Epithelial cell of esophagus (primary cell): ENCODE measurements around the gene ACOT7.

Source experiments
- DNase-seq: peaks from one replicate; pipeline ENCODE4 v3.0.0; 2010; ENCODE audit warnings: low read depth
- H3K4me3 ChIP-seq: 2 replicates; pipeline ENCODE4 v1.5.1; 2011; ENCODE audit warnings: mild to moderate bottlenecking, low read length, control low read depth
- CTCF ChIP-seq: IDR thresholded peaks from 2 replicates; pipeline ENCODE4 v1.5.1; 2011; ENCODE audit warnings: low read depth, mild to moderate bottlenecking, low read length, control low read depth, inconsistent platforms; ENCODE audit not compliant: insufficient read depth; ENCODE audit errors: missing control alignments

ACOT7 gene

DNA sequence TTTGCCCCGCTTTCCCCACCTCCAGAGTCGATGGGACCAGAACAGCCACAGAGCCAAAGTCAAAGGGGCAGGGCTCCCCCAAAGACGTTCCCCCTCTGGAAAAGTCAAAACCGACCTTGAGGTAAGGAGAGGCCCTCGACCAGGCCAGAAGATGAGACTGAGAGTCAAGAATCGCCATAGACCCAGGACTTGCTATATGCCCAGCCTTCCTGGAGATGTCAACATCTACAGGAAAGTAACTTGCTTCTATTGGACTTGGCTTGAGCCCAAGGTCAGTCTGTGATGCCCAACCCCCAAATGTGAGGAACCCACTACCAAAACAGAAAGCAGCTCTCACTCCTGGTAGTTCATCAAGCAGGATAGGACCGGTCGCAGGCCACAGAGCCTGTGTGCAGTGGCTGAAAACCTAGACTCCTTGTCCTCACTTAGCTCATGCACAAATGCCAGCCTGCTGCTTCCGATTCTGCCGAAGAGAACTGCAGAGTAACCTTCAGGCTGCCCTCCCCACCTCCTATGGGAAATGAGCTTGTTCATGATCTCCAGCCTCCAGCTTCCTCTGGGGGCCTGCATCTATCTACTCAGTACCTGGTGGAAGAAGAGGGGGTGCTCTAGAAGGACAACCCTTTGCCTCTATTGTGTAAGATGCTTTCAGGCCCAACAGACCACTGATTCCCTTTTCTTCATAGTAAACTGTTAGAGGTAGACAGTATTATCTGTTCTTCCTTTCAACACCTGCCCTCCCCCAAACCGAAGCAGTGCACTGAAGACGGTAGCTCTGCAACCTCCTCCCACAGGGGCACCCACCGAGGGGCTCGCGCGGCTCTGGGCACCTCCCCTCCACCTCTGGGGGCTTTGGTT lies 1.4 kb downstream of the ACOT7 start:
- peak; percentile 22 for DNase-seq
- H3K4me3 ChIP-seq = peak overlapping the region; percentile 49
- TF ChIP-seq CTCF = no peak

DNA sequence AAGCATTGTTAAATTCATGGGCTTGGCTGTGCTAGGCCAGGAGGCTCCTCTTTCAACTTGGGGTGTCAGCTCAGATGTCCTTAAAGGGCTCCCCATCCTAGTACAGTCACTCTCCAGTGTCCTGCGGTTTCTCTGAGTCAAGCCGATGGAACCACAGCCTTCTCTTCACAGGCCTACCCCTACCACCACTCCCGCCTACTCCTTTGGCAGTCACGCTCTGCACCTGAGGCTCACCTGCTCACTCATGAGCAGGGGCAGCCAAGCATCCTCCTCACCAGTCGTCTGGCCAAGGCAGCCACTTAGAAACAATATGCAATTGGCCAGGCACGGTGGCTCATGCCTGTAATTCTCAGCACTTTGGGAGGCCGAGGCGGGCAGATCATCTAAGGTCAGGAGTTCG lies 3.6 kb downstream of the ACOT7 start:
- no peak for TF ChIP-seq CTCF
- H3K4me3 ChIP-seq = no peak overlapping the region
- DNase-seq = peak; percentile 56

GRCh38 chr1:6386371-6386949 lies 7.1 kb downstream of the ACOT7 start:
- no peak for TF ChIP-seq CTCF
- peak; percentile 60 for DNase-seq
- H3K4me3 ChIP-seq = peak overlapping the region; percentile 41

DNA sequence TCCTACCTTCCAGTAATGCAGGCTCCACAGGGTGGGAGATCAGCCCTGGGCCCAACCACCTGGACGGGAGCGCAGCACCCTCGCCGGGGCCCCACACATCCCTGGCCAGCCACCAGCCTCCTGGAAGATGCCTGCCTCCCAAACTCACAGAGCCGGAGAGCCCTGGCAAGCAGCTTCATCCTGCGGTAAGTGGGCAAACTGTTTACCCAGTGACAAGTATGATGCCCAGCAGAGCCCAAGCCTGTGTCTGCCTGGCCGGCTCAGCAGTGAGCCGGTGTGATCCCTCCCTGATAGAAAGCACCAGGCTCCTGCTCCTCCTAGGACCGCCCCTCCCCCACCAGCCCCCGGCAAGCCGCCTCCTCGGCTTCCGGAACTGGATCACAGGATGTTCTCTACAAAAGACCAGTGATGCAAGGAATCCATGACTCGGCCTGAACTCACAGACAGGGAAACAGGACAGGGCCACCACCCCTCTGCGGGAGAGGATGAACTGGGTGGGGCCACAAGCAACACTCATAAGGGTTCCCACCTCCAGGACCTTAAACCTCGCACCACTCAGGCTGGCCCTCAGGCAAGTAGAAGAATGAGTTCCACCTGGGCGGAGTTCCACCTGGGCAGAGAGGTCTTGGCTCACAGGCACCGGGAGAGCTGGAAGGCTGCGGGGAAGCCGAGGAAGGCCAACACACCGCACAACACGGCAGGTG lies 7.9 kb downstream of the ACOT7 start:
- peak; percentile 97 for DNase-seq
- H3K4me3 ChIP-seq = peak overlapping the region; percentile 41
- no peak for TF ChIP-seq CTCF

- peak overlapping the region; percentile 41 for H3K4me3 ChIP-seq
- DNase-seq = peak; percentile 23
- no peak for TF ChIP-seq CTCF
These were observed 8.6 kb downstream of the ACOT7 start for GRCh38 chr1:6384962-6385361.

- H3K4me3 ChIP-seq = no peak overlapping the region
- no peak for DNase-seq
These were observed 9.4 kb downstream of the ACOT7 start for GRCh38 chr1:6384135-6384534.

More at GRCh38 chr1:6384135-6384534, 9.4 kb downstream of the ACOT7 start:
- no peak for TF ChIP-seq CTCF
